ENCODE data around the gene XPO1. TPM values are rescaled to one million over a fixed set of nuclear protein-coding genes. Genes with fewer than 3 reads are reported as not detected.
"Not testable (repeated sequence)": the region's sequence is repeated elsewhere in the genome, so short reads cannot be mapped to it uniquely, and the experiment has no call there.

XPO1 gene
- total RNA-seq, 5 donors from 2014 or later (not counting 1 experiment from before 2014, with no cell fraction given): 116 to 142 (median 130) TPM

- 90% methylated on average over 2 of the region's 6 CpGs for WGBS (ENCODE audit: insufficient coverage)
- peak overlapping the region in 1 of 3 donors; percentile 65 for H3K4me3 Mint-ChIP-seq
- POLR2A ChIA-PET: interaction anchor here in 1 of 2 donors (0.5 to 0.6 kb wide), 2 partner anchors 15 to 78 kb away, joined by 3 read pairs; no protein-coding TSS in a partner anchor
These were observed 81.3 kb downstream of the XPO1 start for GRCh38 chr2:61456746-61457420.

GRCh38 chr2:61456070-61456745, 81.9 kb downstream of the XPO1 start:
- CTCF ChIA-PET: interaction anchor here in 1 of 2 donors (0.6 kb wide), 1 partner anchor 9 kb away, joined by 3 read pairs; no protein-coding TSS in a partner anchor
- H3K4me1 ChIP-seq (ENCODE audit: control insufficient read depth in 1 of 2, extremely low read depth in 1 of 2, insufficient read depth in 2 of 2, low read length in 2 of 2): peaks cover 13 to 54% of the 10 kb centered on the region in 2 experiments
- no peaks in the 10 kb centered on the region for H3K27me3 Mint-ChIP-seq

More at GRCh38 chr2:61456746-61457420, 81.3 kb downstream of the XPO1 start:
- Histone ChIP-seq H3K9me3 (no peaks in the 10 kb centered on the region), H3K4me1 (ENCODE audit: control insufficient read depth in 1 of 2, extremely low read depth in 1 of 2, insufficient read depth in 2 of 2, low read length in 2 of 2) (peaks cover 13 to 53% of the 10 kb centered on the region in 2 experiments), H3K27ac (ENCODE audit: low read length) (no peak overlapping the region), H3K4me3 (ENCODE audit: control insufficient read depth in 1 of 2, extremely low read depth in 1 of 2, low read length in 1 of 2) (no peak overlapping the region), H3K36me3 (ENCODE audit: control insufficient read depth in 2 of 2, extremely low read depth in 1 of 2, insufficient read depth in 1 of 2, low read length in 1 of 2) (peaks cover 1 to 8% of the 10 kb centered on the region in 2 donors), H3K27me3 (replicated peaks in 1 of 2; ENCODE audit: control insufficient read depth in 2 of 2, extremely low read depth in 1 of 2, insufficient read depth in 2 of 2, low read length in 1 of 2) (no peaks in the 10 kb centered on the region)
- CTCF ChIA-PET: interaction anchor here in 1 of 2 donors (0.6 kb wide), 1 partner anchor 9 kb away, joined by 3 read pairs; no protein-coding TSS in a partner anchor
- ATAC-seq (replicated peaks in 1 of 4) (no peak), DNase-seq (no peak)
- Mint-ChIP-seq H3K27me3 (no peaks in the 10 kb centered on the region), H3K9me3 (no peaks in the 10 kb centered on the region), H3K4me1 (peaks cover 75 to 84% (median 82%) of the 10 kb centered on the region in 3 donors), H3K27ac (peak overlapping the region; percentile 74 to 83), H3K36me3 (peaks cover 15% of the 10 kb centered on the region)

GRCh38 chr2:61454972-61455371, 83.2 kb downstream of the XPO1 start:
- H3K9me3 ChIP-seq; H3K27ac Mint-ChIP-seq; H3K36me3 ChIP-seq (ENCODE audit: control insufficient read depth in 2 of 2, extremely low read depth in 1 of 2, insufficient read depth in 1 of 2, low read length in 1 of 2); H3K4me3 ChIP-seq (ENCODE audit: control insufficient read depth in 1 of 2, extremely low read depth in 1 of 2, low read length in 1 of 2); H3K27me3 Mint-ChIP-seq; H3K27me3 ChIP-seq (replicated peaks in 1 of 2; ENCODE audit: control insufficient read depth in 2 of 2, extremely low read depth in 1 of 2, insufficient read depth in 2 of 2, low read length in 1 of 2); ATAC-seq (replicated peaks in 1 of 4); DNase-seq; H3K9me3 Mint-ChIP-seq; H3K27ac ChIP-seq (ENCODE audit: low read length); CTCF ChIA-PET; H3K4me3 Mint-ChIP-seq: not testable (repeated sequence)
- Mint-ChIP-seq H3K4me1 (peaks cover 71 to 78% (median 73%) of the 10 kb centered on the region in 3 donors), H3K36me3 (peaks cover 22% of the 10 kb centered on the region)
- H3K4me1 ChIP-seq (ENCODE audit: control insufficient read depth in 1 of 2, extremely low read depth in 1 of 2, insufficient read depth in 2 of 2, low read length in 2 of 2): peaks cover 13 to 47% of the 10 kb centered on the region in 2 experiments
- WGBS (ENCODE audit: insufficient coverage): no CpG with 5 or more reads among the region's 8 CpGs
- POLR2A ChIA-PET: interaction anchor here in 1 of 2 donors (0.6 kb wide), 1 partner anchor 57 kb away, joined by 3 read pairs; no protein-coding TSS in a partner anchor

More at GRCh38 chr2:61456070-61456745, 81.9 kb downstream of the XPO1 start:
- Histone ChIP-seq H3K27me3 (replicated peaks in 1 of 2; ENCODE audit: control insufficient read depth in 2 of 2, extremely low read depth in 1 of 2, insufficient read depth in 2 of 2, low read length in 1 of 2) (no peaks in the 10 kb centered on the region), H3K27ac (ENCODE audit: low read length) (no peak overlapping the region), H3K36me3 (ENCODE audit: control insufficient read depth in 2 of 2, extremely low read depth in 1 of 2, insufficient read depth in 1 of 2, low read length in 1 of 2) (peaks cover 2 to 8% of the 10 kb centered on the region in 2 donors), H3K4me3 (ENCODE audit: control insufficient read depth in 1 of 2, extremely low read depth in 1 of 2, low read length in 1 of 2) (no peak overlapping the region), H3K9me3 (no peaks in the 10 kb centered on the region)
- DNase-seq (no peak), ATAC-seq (replicated peaks in 1 of 4) (no peak)
- WGBS (ENCODE audit: insufficient coverage): 100% methylated on average over 2 of the region's 5 CpGs
- H3K4me3 Mint-ChIP-seq: peak overlapping the region in 1 of 3 donors; percentile 65
- H3K9me3 Mint-ChIP-seq: no peaks in the 10 kb centered on the region
- peak overlapping the region in 1 of 2 donors; percentile 74 for H3K27ac Mint-ChIP-seq
- H3K36me3 Mint-ChIP-seq: peaks cover 18% of the 10 kb centered on the region
- POLR2A ChIA-PET: no interaction called here
- H3K4me1 Mint-ChIP-seq: peaks cover 74 to 82% (median 76%) of the 10 kb centered on the region in 3 donors

- POLR2A ChIA-PET: interaction anchor here in 1 of 2 donors (0.6 kb wide), 1 partner anchor 32 kb away, joined by 4 read pairs; no protein-coding TSS in a partner anchor
- Mint-ChIP-seq H3K27ac (peak overlapping the region in 1 of 2 donors; percentile 43), H3K4me3 (peak overlapping the region in 1 of 3 donors; percentile 6), H3K9me3 (no peaks in the 10 kb centered on the region), H3K36me3 (peaks cover 24% of the 10 kb centered on the region), H3K4me1 (peaks cover 69 to 78% (median 74%) of the 10 kb centered on the region in 3 donors), H3K27me3 (no peaks in the 10 kb centered on the region)
- DNase-seq (no peak), ATAC-seq (replicated peaks in 1 of 4) (no peak)
- Histone ChIP-seq H3K9me3 (no peaks in the 10 kb centered on the region), H3K4me3 (ENCODE audit: control insufficient read depth in 1 of 2, extremely low read depth in 1 of 2, low read length in 1 of 2) (no peak overlapping the region), H3K27me3 (replicated peaks in 1 of 2; ENCODE audit: control insufficient read depth in 2 of 2, extremely low read depth in 1 of 2, insufficient read depth in 2 of 2, low read length in 1 of 2) (no peaks in the 10 kb centered on the region), H3K36me3 (ENCODE audit: control insufficient read depth in 2 of 2, extremely low read depth in 1 of 2, insufficient read depth in 1 of 2, low read length in 1 of 2) (peaks cover 0 to 3% of the 10 kb centered on the region in 2 donors), H3K4me1 (ENCODE audit: control insufficient read depth in 1 of 2, extremely low read depth in 1 of 2, insufficient read depth in 2 of 2, low read length in 2 of 2) (peaks cover 13 to 47% of the 10 kb centered on the region in 2 experiments), H3K27ac (ENCODE audit: low read length) (no peak overlapping the region)
- CTCF ChIA-PET: interaction anchor here (0.6 to 0.7 kb wide), 3 partner anchors 25 to 1041 kb away, joined by 3 read pairs; no protein-coding TSS in a partner anchor
- WGBS (ENCODE audit: insufficient coverage): no CpG with 5 or more reads among the region's 5 CpGs
These were observed 83.8 kb downstream of the XPO1 start for GRCh38 chr2:61454383-61454782.

GRCh38 chr2:61452392-61452791, 85.8 kb downstream of the XPO1 start:
- Histone ChIP-seq H3K27me3 (replicated peaks in 1 of 2; ENCODE audit: control insufficient read depth in 2 of 2, extremely low read depth in 1 of 2, insufficient read depth in 2 of 2, low read length in 1 of 2) (no peaks in the 10 kb centered on the region), H3K4me3 (ENCODE audit: control insufficient read depth in 1 of 2, extremely low read depth in 1 of 2, low read length in 1 of 2) (no peak overlapping the region), H3K27ac (ENCODE audit: low read length) (no peak overlapping the region), H3K36me3 (ENCODE audit: control insufficient read depth in 2 of 2, extremely low read depth in 1 of 2, insufficient read depth in 1 of 2, low read length in 1 of 2) (peaks cover 0 to 6% of the 10 kb centered on the region in 2 donors), H3K4me1 (ENCODE audit: control insufficient read depth in 1 of 2, extremely low read depth in 1 of 2, insufficient read depth in 2 of 2, low read length in 2 of 2) (peaks cover 0 to 40% of the 10 kb centered on the region in 2 experiments), H3K9me3 (no peaks in the 10 kb centered on the region)
- H3K4me1 Mint-ChIP-seq: peaks cover 64 to 73% (median 71%) of the 10 kb centered on the region in 3 donors
- ChIA-PET POLR2A (no interaction called here), CTCF (no interaction called here)
- peaks cover 26% of the 10 kb centered on the region for H3K36me3 Mint-ChIP-seq
- H3K9me3 Mint-ChIP-seq: no peaks in the 10 kb centered on the region
- 89% methylated on average over 5 of the region's 8 CpGs for WGBS (ENCODE audit: insufficient coverage)
- no peak overlapping the region for H3K4me3 Mint-ChIP-seq
- H3K27ac Mint-ChIP-seq: peak overlapping the region in 1 of 2 donors; percentile 39
- H3K27me3 Mint-ChIP-seq: no peaks in the 10 kb centered on the region
- no peak for DNase-seq
- ATAC-seq (replicated peaks in 1 of 4): no peak

GRCh38 chr2:61451178-61451577, 87.0 kb downstream of the XPO1 start:
- DNase-seq (no peak), ATAC-seq (replicated peaks in 1 of 4) (no peak)
- Histone ChIP-seq H3K36me3 (ENCODE audit: control insufficient read depth in 2 of 2, extremely low read depth in 1 of 2, insufficient read depth in 1 of 2, low read length in 1 of 2) (peaks cover 0 to 6% of the 10 kb centered on the region in 2 donors), H3K9me3 (no peaks in the 10 kb centered on the region), H3K4me3 (ENCODE audit: control insufficient read depth in 1 of 2, extremely low read depth in 1 of 2, low read length in 1 of 2) (no peak overlapping the region), H3K27ac (ENCODE audit: low read length) (no peak overlapping the region), H3K4me1 (ENCODE audit: control insufficient read depth in 1 of 2, extremely low read depth in 1 of 2, insufficient read depth in 2 of 2, low read length in 2 of 2) (peaks cover 0 to 35% of the 10 kb centered on the region in 2 experiments), H3K27me3 (replicated peaks in 1 of 2; ENCODE audit: control insufficient read depth in 2 of 2, extremely low read depth in 1 of 2, insufficient read depth in 2 of 2, low read length in 1 of 2) (no peaks in the 10 kb centered on the region)
- Mint-ChIP-seq H3K27me3 (no peaks in the 10 kb centered on the region), H3K9me3 (no peaks in the 10 kb centered on the region), H3K36me3 (peaks cover 26% of the 10 kb centered on the region), H3K27ac (no peak overlapping the region), H3K4me3 (no peak overlapping the region), H3K4me1 (peaks cover 59 to 71% (median 63%) of the 10 kb centered on the region in 3 donors)
- ChIA-PET POLR2A (no interaction called here), CTCF (interaction anchor here in 1 of 2 donors (0.6 to 1.7 kb wide), 2 partner anchors 25 to 27 kb away, joined by 3 to 7 read pairs; no protein-coding TSS in a partner anchor)
- WGBS (ENCODE audit: insufficient coverage): 75% methylated on average over 4 of the region's 9 CpGs
